ENCODE data around the gene SUSD3. TPM values are rescaled to one million over a fixed set of nuclear protein-coding genes. Genes with fewer than 3 reads are reported as not detected.

The SUSD3 gene
- total and polyA plus RNA-seq, 10 of the 15 experiments (the other 5 are each of a cell fraction or from before 2014, with no cell fraction given) = 2.5 to 92.0 (median 31.1) TPM

- TF ChIP-seq MLLT1 (IDR thresholded peaks at IDR 0.05) = no peak
- no peak for TF ChIP-seq BCLAF1 (IDR thresholded peaks at IDR 0.05)
- TF ChIP-seq SMARCA5 (IDR thresholded peaks at IDR 0.05) = no peak
- peak; percentile 40; the same call in 1 of the 2 replicates for TF ChIP-seq PKNOX1 (IDR thresholded peaks at IDR 0.05)
- no peak; the same call in none of the 2 replicates for TF ChIP-seq EED (IDR thresholded peaks at IDR 0.05; ENCODE audit: low read depth)
- no peak for TF ChIP-seq CEBPZ (IDR thresholded peaks at IDR 0.05; ENCODE audit: low read depth, low read length)
- TF ChIP-seq NBN (IDR thresholded peaks at IDR 0.05) = 0 out of 2 replicates have a peak, but pooled peaks have one; percentile 23
- TF ChIP-seq USF2 (IDR thresholded peaks at IDR 0.05; ENCODE audit: borderline replicate concordance, low read depth, low read length) = no peak
- no peak for TF ChIP-seq ZZZ3 (IDR thresholded peaks at IDR 0.05; ENCODE audit: control insufficient read depth, insufficient read length, low read depth)
- TF ChIP-seq RCOR1 (conservative IDR thresholded peaks at IDR 0.05; ENCODE audit: low read depth, low read length) = no peak; the same call in 1 of the 2 replicates
- no peak for TF ChIP-seq PRDM15 (CRISPR knock-in tag; IDR thresholded peaks at IDR 0.05)
- no peak for TF ChIP-seq BHLHE40 (IDR thresholded peaks at IDR 0.05; ENCODE audit: borderline replicate concordance in 1 of 2, low read depth in 2 of 2, low read length in 1 of 2)
- TF ChIP-seq SMC3 (IDR thresholded peaks at IDR 0.05; ENCODE audit: borderline replicate concordance, low read length) = peak; percentile 22; the same call in 1 of the 2 replicates
- TF ChIP-seq TCF7 (IDR thresholded peaks at IDR 0.05; ENCODE audit: borderline replicate concordance) = no peak
These were observed 3.6 kb downstream of the SUSD3 start (continued) for GRCh38 chr9:93061791-93062763.
